HL-60/S4 (cell line): ENCODE data around the gene ANKFY1.
"Not testable (repeated sequence)": the region's sequence is repeated elsewhere in the genome, so short reads cannot be mapped to it uniquely, and the experiment has no call there.

Experiments
- in situ Hi-C: fragments of 300-500 bp; cut with MboI; formaldehyde crosslinking; loops from 2 replicates; pipeline ENCODE4 v1.14.3; 2022; ENCODE audit warnings: low sequenced_read_pairs

Gene ANKFY1

DNA sequence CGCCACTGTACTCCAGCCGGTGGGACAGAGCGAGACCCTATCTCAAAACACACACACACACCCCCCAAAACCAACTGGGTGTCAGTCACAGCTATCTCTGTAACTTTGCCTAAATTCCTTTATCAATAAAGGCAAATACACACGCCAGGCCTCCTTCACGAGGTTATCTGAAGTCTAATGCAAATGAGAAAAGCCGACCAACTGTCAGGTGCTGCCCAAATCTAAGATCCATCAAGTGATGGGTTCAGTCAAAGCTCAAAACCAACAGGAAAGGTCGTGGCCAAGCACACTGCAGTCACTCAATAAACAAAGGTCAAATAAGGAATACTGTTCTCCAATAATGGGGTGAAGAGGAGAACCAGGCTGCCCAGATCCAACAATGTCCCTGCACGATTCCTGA, 1.1 kb downstream of the ANKFY1 start:
- in situ Hi-C loops = no loop called here

DNA sequence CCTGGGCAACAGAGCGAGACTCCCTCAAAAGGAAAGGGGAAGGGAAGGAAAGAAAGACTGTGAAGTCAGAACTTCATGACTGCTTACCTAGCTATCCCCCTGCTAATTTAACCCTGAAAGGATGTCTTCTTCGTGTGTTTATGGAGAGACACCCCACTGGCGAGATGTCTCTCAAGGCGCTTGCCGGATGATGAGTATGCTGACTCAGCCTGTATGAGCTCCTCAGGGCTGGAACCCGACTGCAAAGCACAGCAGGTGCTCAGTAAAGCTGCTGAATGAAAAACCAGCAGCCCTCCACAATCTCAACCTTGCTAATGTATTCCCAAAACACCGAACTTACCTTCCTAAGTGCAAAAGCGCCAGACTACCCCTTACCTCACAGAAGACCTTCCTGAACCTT, 2.3 kb downstream of the ANKFY1 start:
- in situ Hi-C loops = no loop called here

- in situ Hi-C loops = no loop called here
Measured at GRCh38 chr17:4258867-4259266, 4.9 kb downstream of the ANKFY1 start.

GRCh38 chr17:4256952-4257351, 6.8 kb downstream of the ANKFY1 start:
- in situ Hi-C loops = no loop called here

DNA sequence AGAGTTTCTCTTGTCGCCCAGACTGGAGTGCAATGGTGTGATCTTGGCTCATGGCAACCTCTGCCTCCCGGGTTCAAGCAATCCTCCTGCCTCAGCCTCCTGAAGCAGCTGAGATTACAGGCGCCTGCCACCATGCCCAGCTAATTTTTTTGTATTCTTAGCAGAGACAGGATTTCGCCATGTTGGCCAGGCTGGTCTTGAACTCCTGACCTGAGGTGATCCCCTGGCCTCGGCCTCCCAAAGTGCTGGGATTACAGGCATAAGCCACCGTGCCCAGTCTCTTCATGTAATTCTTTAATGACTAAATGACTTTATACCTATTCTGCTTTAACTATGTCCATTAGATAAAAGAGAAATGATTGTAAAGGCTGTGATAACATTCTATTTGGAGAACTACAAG, 8.5 kb downstream of the ANKFY1 start:
- in situ Hi-C loops = not testable (repeated sequence)

DNA sequence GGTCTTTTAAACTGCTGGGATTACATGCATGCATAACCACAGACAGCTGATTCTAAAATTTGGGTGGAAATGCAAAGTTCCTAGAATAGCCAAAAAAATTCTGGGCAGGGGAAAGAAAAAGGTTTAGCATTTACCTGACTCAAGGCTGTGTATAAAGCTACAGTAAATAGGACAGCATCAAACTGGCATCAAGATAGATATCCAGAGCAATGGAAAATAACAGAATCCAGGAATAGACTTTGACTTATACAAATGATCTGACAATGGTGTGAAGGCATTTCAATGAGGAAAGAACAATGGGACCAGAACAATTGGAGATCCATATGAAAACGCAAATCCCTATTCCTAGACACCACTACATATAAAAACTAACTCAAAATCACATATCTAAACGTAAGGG, 12.9 kb downstream of the ANKFY1 start:
- in situ Hi-C loops = no loop called here

- in situ Hi-C loops = no loop called here
Measured at GRCh38 chr17:4249452-4250029, 14.2 kb downstream of the ANKFY1 start.

DNA sequence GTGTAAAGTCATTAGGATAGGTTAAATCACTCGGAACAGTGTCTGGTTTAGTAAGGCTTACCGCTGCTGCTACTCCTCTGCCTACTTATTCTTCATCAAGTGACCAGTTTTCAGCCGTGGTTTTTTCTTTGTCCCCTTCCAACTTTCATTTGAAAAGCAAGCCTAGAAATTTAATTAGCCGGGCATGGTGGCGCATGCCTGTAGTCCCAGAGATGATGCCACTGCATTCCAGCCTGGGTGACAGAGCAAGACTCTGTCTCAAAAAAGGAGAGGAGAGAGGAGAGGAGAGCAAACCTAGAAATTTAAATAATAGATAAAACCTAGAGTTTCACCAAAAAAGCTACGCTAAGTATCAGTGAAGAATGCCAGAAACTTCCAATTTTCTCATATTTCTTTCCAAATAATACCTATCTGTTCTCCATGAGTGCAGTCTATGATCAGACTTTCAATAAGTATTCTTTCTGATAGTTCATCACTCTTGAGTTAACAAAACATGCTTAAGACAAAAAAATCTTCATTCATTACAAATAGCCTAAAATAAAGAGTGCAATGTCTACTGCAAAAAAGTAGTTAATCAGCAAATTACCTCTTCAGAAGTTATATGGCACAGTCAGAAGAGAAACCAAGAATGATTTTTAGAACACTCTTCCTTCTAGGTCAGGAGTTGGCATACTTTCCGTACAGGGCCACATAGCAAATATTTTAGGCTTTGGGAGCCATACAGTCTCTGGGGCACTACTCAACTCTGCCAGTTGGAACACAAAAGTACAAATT, 15.1 kb downstream of the ANKFY1 start:
- in situ Hi-C loops = no loop called here

- in situ Hi-C loops = no loop called here
Measured at GRCh38 chr17:4247971-4248388, 15.8 kb downstream of the ANKFY1 start.

GRCh38 chr17:4247361-4247970, 16.3 kb downstream of the ANKFY1 start:
- in situ Hi-C loops = no loop called here

GRCh38 chr17:4246674-4247073, 17.1 kb downstream of the ANKFY1 start:
- in situ Hi-C loops = no loop called here

- in situ Hi-C loops = no loop called here
Measured at GRCh38 chr17:4241535-4241934, 22.2 kb downstream of the ANKFY1 start.

DNA sequence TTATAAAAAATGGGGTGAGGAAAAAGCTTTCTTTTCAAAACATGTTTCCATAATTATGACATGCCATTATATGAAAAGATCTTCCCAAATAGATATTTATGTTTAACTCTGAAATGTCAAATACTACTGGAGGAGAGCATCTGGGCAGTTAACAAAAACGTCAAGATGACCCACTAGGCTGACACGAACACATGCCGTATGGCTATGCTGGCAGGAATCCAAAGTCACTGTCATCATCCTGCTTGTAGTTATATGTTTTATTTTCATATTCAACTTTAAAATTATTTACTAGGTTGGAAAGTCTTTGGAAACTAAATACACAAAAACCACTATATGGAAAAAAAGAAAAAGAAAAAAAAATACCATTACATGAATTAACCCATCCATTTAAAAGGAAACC, 27.3 kb downstream of the ANKFY1 start:
- in situ Hi-C loops = no loop called here

DNA sequence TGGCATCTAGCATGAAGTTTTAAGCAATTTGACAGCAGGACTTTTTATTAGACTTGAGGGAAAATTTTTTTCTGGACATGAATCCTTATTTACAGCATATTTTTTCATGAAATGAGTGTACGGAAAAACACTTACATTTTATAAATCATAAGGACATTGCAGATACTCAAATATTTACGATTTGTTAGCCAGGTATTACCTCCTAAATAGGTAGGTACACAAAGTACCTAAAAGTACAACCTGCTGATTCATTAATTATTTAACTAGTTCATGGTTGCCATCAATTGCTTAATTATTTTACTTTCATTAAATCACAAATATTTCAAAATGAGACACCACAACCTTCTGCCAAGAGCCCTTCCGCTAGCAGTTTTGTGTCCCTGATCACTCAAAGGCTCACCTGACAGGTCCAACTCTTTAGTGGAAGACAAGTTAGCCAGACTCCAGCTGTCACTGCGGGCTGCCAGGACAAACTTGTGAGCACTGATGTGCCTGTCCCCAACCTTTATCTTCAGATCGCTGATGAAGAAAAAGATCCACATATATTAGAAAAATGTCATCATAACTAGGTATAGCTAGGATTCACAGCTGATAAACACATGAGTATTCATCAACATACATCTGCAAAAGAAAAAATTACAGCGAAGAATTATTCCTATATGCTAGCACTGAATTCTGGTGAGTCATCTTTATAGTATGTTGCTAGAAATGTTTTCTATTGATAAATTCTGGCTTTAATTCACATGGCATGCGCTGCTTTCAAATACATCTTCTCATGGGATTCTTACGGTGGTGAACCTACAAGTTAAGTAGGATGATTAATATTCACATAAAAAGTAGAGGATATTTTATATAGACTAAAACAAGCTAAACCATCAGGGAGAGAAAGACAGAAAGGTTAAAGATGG, 28.2 kb downstream of the ANKFY1 start:
- in situ Hi-C loops = no loop called here

DNA sequence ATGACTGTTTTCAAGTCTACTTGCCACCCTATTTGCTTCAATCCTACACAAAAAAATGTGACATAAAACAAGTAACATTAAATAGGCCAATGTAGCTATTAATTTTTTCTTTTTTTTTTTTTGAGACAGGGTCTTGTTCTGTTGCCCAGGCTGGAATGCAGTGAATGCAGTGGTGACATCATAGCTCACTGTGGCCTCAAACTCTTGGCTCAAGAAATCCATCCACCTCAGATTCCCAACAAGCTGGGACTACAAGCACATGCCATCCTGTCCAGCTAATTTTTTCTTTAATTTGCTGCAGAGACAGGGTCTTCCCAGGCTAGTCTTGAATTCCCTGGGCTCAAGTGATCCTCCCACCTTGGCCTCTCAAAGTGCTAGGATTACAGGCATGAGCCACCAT, 29.4 kb downstream of the ANKFY1 start:
- in situ Hi-C loops = no loop called here

- in situ Hi-C loops = no loop called here
Measured at GRCh38 chr17:4233668-4234258, 30.0 kb downstream of the ANKFY1 start.

GRCh38 chr17:4232168-4232813, 31.5 kb downstream of the ANKFY1 start:
- in situ Hi-C loops = no loop called here

GRCh38 chr17:4229627-4230541, 33.9 kb downstream of the ANKFY1 start:
- in situ Hi-C loops = no loop called here
